ENCODE data around the gene ARAP1. TPM values are rescaled to one million over a fixed set of nuclear protein-coding genes. Genes with fewer than 3 reads are reported as not detected.

ARAP1 gene
- total RNA-seq, 1 experiment from 2014 or later: 59.2 TPM

- no peak for DNase-seq (ENCODE audit: low read depth, low spot score)
- in situ Hi-C loops (cut with HindIII; ENCODE audit: low pct_unique_long_range_greater_than_20kb, low sequenced_read_pairs): no loop called here
These were observed 29.3 kb upstream of the ARAP1 start for GRCh38 chr11:72781313-72782080.

GRCh38 chr11:72781063-72781312, 28.8 kb upstream of the ARAP1 start:
- no peak for DNase-seq (ENCODE audit: low read depth, low spot score)

GRCh38 chr11:72780296-72781062, 28.3 kb upstream of the ARAP1 start:
- DNase-seq (ENCODE audit: low read depth, low spot score): no peak
- in situ Hi-C loops (cut with HindIII; ENCODE audit: low pct_unique_long_range_greater_than_20kb, low sequenced_read_pairs): no loop called here

More at GRCh38 chr11:72781063-72781312, 28.8 kb upstream of the ARAP1 start:
- in situ Hi-C loops (cut with HindIII; ENCODE audit: low pct_unique_long_range_greater_than_20kb, low sequenced_read_pairs): no loop called here

- in situ Hi-C loops (cut with HindIII; ENCODE audit: low pct_unique_long_range_greater_than_20kb, low sequenced_read_pairs): no loop called here
- no peak for DNase-seq (ENCODE audit: low read depth, low spot score)
These were observed 27.4 kb upstream of the ARAP1 start for GRCh38 chr11:72779495-72780128.

- in situ Hi-C loops (cut with HindIII; ENCODE audit: low pct_unique_long_range_greater_than_20kb, low sequenced_read_pairs): no loop called here
- DNase-seq (ENCODE audit: low read depth, low spot score): no peak
These were observed 26.6 kb upstream of the ARAP1 start for GRCh38 chr11:72778535-72779494.

- no peak for DNase-seq (ENCODE audit: low read depth, low spot score)
- in situ Hi-C loops (cut with HindIII; ENCODE audit: low pct_unique_long_range_greater_than_20kb, low sequenced_read_pairs): no loop called here
These were observed 25.6 kb upstream of the ARAP1 start for GRCh38 chr11:72777755-72778278.

- in situ Hi-C loops (cut with HindIII; ENCODE audit: low pct_unique_long_range_greater_than_20kb, low sequenced_read_pairs): no loop called here
- DNase-seq (ENCODE audit: low read depth, low spot score): no peak
These were observed 24.9 kb upstream of the ARAP1 start for GRCh38 chr11:72776844-72777754.

- in situ Hi-C loops (cut with HindIII; ENCODE audit: low pct_unique_long_range_greater_than_20kb, low sequenced_read_pairs): no loop called here
- no peak for DNase-seq (ENCODE audit: low read depth, low spot score)
These were observed 24.1 kb upstream of the ARAP1 start for GRCh38 chr11:72776117-72776843.

- no peak for DNase-seq (ENCODE audit: low read depth, low spot score)
- in situ Hi-C loops (cut with HindIII; ENCODE audit: low pct_unique_long_range_greater_than_20kb, low sequenced_read_pairs): no loop called here
These were observed 23.3 kb upstream of the ARAP1 start for GRCh38 chr11:72775288-72776110.

GRCh38 chr11:72774499-72774898, 22.3 kb upstream of the ARAP1 start:
- in situ Hi-C loops (cut with HindIII; ENCODE audit: low pct_unique_long_range_greater_than_20kb, low sequenced_read_pairs): no loop called here
- no peak for DNase-seq (ENCODE audit: low read depth, low spot score)

GRCh38 chr11:72773696-72774095, 21.5 kb upstream of the ARAP1 start:
- in situ Hi-C loops (cut with HindIII; ENCODE audit: low pct_unique_long_range_greater_than_20kb, low sequenced_read_pairs): no loop called here
- DNase-seq (ENCODE audit: low read depth, low spot score): no peak

- in situ Hi-C loops (cut with HindIII; ENCODE audit: low pct_unique_long_range_greater_than_20kb, low sequenced_read_pairs): no loop called here
- DNase-seq (ENCODE audit: low read depth, low spot score): no peak
These were observed 21.1 kb upstream of the ARAP1 start for GRCh38 chr11:72773291-72773690.

- DNase-seq (ENCODE audit: low read depth, low spot score): no peak
- in situ Hi-C loops (cut with HindIII; ENCODE audit: low pct_unique_long_range_greater_than_20kb, low sequenced_read_pairs): no loop called here
These were observed 19.9 kb upstream of the ARAP1 start for GRCh38 chr11:72772059-72772458.

- in situ Hi-C loops (cut with HindIII; ENCODE audit: low pct_unique_long_range_greater_than_20kb, low sequenced_read_pairs): no loop called here
- no peak for DNase-seq (ENCODE audit: low read depth, low spot score)
These were observed 19.3 kb upstream of the ARAP1 start for GRCh38 chr11:72771507-72771906.

- DNase-seq (ENCODE audit: low read depth, low spot score): no peak
These were observed 18.6 kb upstream of the ARAP1 start for GRCh38 chr11:72770799-72771198.

More at GRCh38 chr11:72770799-72771198, 18.6 kb upstream of the ARAP1 start:
- in situ Hi-C loops (cut with HindIII; ENCODE audit: low pct_unique_long_range_greater_than_20kb, low sequenced_read_pairs): no loop called here

Data from SK-MEL-5 (cell line).